ENCODE results near the gene ORC2.

GRCh38 chr2:200961674-200962073, 1.8 kb downstream of the ORC2 start:
- TF ChIP-seq CTCF (IDR thresholded peaks at IDR 0.05; ENCODE audit: low read depth, low read length) (no peak), EZH2phosphoT487 (IDR thresholded peaks at IDR 0.05; ENCODE audit: low read depth) (no peak)
